SK-N-SH (cell line): ENCODE data around the gene RBAK.
"Not testable (repeated sequence)": the region's sequence is repeated elsewhere in the genome, so short reads cannot be mapped to it uniquely, and the experiment has no call there.

Experiments used
- CHD2 ChIP-seq: fragments of 150-350 bp; IDR thresholded peaks from 2 replicates; pipeline ENCODE4 v1.6.1; 2018; ENCODE audit warnings: low read length; ENCODE audit not compliant: partially characterized antibody
- EP300 ChIP-seq, 2 experiments: IDR thresholded peaks; 2 replicates each; pipeline versions ENCODE4 v1.4.0 to v1.6.1; 2012; ENCODE audit warnings: borderline replicate concordance in 1 of 2, low read depth in 1 of 2, low read length in 1 of 2
- EZH2phosphoT487 ChIP-seq: fragments of 200-600 bp; sonication (generic); IDR thresholded peaks from 2 replicates; pipeline ENCODE4 v1.6.1; 2017; ENCODE audit warnings: low read depth, mixed run types, mild to moderate bottlenecking, antibody characterized with exemption, moderate library complexity, borderline replicate concordance
- JUND ChIP-seq: IDR thresholded peaks from 2 replicates; pipeline ENCODE4 v1.4.0; 2012
- MXI1 ChIP-seq: IDR thresholded peaks from 2 replicates; pipeline ENCODE4 v1.6.1; 2012; ENCODE audit warnings: mild to moderate bottlenecking, low read depth, low read length, improper control_type of control experiment
- NFIC ChIP-seq: IDR thresholded peaks from 2 replicates; pipeline ENCODE4 v1.4.0; 2012; ENCODE audit warnings: borderline replicate concordance
- POLR2AphosphoS5 ChIP-seq: IDR thresholded peaks from 2 replicates; pipeline ENCODE4 v1.6.1; 2012; ENCODE audit warnings: low read depth, low read length
- RFX5 ChIP-seq: IDR thresholded peaks from 2 replicates; pipeline ENCODE4 v1.6.1; 2012; ENCODE audit warnings: mild to moderate bottlenecking, improper control_type of control experiment, low read length
- SIN3A ChIP-seq: IDR thresholded peaks from 2 replicates; pipeline ENCODE4 v1.6.1; 2012; ENCODE audit warnings: low read depth, mild to moderate bottlenecking, low read length, moderate library complexity, borderline replicate concordance
- SMC3 ChIP-seq: IDR thresholded peaks from 2 replicates; pipeline ENCODE4 v1.6.1; 2012; ENCODE audit warnings: low read depth, low read length, improper control_type of control experiment
- TF ChIP-seq, protein P1 (sequence below): fragments of 200-600 bp; sonication (generic); IDR thresholded peaks from 2 replicates; pipeline ENCODE4 v1.6.1; 2017; ENCODE audit warnings: antibody characterized with exemption, mild to moderate bottlenecking, moderate library complexity
- TF ChIP-seq, protein P2 (sequence below): IDR thresholded peaks from 2 replicates; pipeline ENCODE4 v1.6.1; 2012; ENCODE audit warnings: mild to moderate bottlenecking, low read depth, low read length, moderate library complexity
- TF ChIP-seq, protein P3 (sequence below): IDR thresholded peaks from 2 replicates; pipeline ENCODE4 v1.4.0; 2012; ENCODE audit warnings: low read depth
- TF ChIP-seq, protein P4 (sequence below): fragments of 150-350 bp; IDR thresholded peaks from 2 replicates; pipeline ENCODE4 v1.6.1; 2017; ENCODE audit warnings: antibody characterized with exemption, low read length, low read depth, borderline replicate concordance

GRCh38 chr7:5051731-5052130 lies 6.1 kb downstream of the RBAK start:
- TF ChIP-seq, protein P1, sequence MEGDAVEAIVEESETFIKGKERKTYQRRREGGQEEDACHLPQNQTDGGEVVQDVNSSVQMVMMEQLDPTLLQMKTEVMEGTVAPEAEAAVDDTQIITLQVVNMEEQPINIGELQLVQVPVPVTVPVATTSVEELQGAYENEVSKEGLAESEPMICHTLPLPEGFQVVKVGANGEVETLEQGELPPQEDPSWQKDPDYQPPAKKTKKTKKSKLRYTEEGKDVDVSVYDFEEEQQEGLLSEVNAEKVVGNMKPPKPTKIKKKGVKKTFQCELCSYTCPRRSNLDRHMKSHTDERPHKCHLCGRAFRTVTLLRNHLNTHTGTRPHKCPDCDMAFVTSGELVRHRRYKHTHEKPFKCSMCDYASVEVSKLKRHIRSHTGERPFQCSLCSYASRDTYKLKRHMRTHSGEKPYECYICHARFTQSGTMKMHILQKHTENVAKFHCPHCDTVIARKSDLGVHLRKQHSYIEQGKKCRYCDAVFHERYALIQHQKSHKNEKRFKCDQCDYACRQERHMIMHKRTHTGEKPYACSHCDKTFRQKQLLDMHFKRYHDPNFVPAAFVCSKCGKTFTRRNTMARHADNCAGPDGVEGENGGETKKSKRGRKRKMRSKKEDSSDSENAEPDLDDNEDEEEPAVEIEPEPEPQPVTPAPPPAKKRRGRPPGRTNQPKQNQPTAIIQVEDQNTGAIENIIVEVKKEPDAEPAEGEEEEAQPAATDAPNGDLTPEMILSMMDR, result not testable (repeated sequence)
- not testable (repeated sequence) for TF ChIP-seq MXI1; RFX5; NFIC; EZH2phosphoT487; EP300 (IDR thresholded peaks at IDR 0.05; ENCODE audit: borderline replicate concordance in 1 of 2, low read depth in 1 of 2, low read length in 1 of 2); SMC3; SIN3A; POLR2AphosphoS5; JUND; CHD2
- TF ChIP-seq, protein P2, sequence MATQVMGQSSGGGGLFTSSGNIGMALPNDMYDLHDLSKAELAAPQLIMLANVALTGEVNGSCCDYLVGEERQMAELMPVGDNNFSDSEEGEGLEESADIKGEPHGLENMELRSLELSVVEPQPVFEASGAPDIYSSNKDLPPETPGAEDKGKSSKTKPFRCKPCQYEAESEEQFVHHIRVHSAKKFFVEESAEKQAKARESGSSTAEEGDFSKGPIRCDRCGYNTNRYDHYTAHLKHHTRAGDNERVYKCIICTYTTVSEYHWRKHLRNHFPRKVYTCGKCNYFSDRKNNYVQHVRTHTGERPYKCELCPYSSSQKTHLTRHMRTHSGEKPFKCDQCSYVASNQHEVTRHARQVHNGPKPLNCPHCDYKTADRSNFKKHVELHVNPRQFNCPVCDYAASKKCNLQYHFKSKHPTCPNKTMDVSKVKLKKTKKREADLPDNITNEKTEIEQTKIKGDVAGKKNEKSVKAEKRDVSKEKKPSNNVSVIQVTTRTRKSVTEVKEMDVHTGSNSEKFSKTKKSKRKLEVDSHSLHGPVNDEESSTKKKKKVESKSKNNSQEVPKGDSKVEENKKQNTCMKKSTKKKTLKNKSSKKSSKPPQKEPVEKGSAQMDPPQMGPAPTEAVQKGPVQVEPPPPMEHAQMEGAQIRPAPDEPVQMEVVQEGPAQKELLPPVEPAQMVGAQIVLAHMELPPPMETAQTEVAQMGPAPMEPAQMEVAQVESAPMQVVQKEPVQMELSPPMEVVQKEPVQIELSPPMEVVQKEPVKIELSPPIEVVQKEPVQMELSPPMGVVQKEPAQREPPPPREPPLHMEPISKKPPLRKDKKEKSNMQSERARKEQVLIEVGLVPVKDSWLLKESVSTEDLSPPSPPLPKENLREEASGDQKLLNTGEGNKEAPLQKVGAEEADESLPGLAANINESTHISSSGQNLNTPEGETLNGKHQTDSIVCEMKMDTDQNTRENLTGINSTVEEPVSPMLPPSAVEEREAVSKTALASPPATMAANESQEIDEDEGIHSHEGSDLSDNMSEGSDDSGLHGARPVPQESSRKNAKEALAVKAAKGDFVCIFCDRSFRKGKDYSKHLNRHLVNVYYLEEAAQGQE, result not testable (repeated sequence)
- TF ChIP-seq, protein P3, sequence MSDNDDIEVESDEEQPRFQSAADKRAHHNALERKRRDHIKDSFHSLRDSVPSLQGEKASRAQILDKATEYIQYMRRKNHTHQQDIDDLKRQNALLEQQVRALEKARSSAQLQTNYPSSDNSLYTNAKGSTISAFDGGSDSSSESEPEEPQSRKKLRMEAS, result not testable (repeated sequence)
- TF ChIP-seq, protein P4, sequence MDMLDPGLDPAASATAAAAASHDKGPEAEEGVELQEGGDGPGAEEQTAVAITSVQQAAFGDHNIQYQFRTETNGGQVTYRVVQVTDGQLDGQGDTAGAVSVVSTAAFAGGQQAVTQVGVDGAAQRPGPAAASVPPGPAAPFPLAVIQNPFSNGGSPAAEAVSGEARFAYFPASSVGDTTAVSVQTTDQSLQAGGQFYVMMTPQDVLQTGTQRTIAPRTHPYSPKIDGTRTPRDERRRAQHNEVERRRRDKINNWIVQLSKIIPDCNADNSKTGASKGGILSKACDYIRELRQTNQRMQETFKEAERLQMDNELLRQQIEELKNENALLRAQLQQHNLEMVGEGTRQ, result not testable (repeated sequence)
